ENCODE measurements around the gene PDRG1.

PDRG1 gene

DNA sequence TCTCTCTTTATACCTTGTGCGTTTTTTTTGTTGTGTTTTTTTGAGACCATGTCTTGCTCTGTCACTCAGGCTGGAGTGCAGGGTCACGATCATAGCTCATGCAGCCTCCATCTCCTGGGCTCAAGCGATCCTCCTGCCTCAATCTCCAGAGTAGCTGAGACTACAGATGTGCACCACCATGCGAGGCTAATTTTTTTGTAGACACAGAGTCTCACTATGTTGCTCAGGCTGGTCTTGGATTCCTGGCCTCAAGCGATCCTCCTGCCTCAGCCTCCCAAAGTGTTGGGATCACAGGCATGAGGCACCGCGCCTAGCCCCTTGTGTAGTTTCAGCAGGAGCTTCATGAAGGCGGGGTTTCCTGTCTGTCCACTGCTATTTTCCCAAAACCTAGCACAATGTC is 27.3 kb downstream of the PDRG1 start:
- TF ChIP-seq, protein P1, sequence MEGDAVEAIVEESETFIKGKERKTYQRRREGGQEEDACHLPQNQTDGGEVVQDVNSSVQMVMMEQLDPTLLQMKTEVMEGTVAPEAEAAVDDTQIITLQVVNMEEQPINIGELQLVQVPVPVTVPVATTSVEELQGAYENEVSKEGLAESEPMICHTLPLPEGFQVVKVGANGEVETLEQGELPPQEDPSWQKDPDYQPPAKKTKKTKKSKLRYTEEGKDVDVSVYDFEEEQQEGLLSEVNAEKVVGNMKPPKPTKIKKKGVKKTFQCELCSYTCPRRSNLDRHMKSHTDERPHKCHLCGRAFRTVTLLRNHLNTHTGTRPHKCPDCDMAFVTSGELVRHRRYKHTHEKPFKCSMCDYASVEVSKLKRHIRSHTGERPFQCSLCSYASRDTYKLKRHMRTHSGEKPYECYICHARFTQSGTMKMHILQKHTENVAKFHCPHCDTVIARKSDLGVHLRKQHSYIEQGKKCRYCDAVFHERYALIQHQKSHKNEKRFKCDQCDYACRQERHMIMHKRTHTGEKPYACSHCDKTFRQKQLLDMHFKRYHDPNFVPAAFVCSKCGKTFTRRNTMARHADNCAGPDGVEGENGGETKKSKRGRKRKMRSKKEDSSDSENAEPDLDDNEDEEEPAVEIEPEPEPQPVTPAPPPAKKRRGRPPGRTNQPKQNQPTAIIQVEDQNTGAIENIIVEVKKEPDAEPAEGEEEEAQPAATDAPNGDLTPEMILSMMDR (IDR thresholded peaks at IDR 0.05; ENCODE audit: low read length) = no peak
- no peak for TF ChIP-seq EZH2 (IDR thresholded peaks at IDR 0.05; ENCODE audit: borderline replicate concordance, low read length)
- no peaks in the 10 kb centered on the region for H3K27me3 ChIP-seq (ENCODE audit: insufficient read depth, low read length)
- no peak overlapping the region for H3K4me3 ChIP-seq (ENCODE audit: low read depth, low read length, poor library complexity, severe bottlenecking)
- H3K79me2 ChIP-seq (ENCODE audit: insufficient read depth, low read length) = no peaks in the 10 kb centered on the region
- no peaks in the 10 kb centered on the region for H3F3A ChIP-seq (ENCODE audit: insufficient read depth, low read length)
- no peaks in the 10 kb centered on the region for H3K36me3 ChIP-seq (ENCODE audit: insufficient read depth, low read length)
- H3K9me2 ChIP-seq (ENCODE audit: low read depth, low read length) = no peaks in the 10 kb centered on the region
- H3K9me3 ChIP-seq (ENCODE audit: low read length) = no peaks in the 10 kb centered on the region
- no peak overlapping the region for H3K27ac ChIP-seq (ENCODE audit: low read depth, low read length, poor library complexity, severe bottlenecking)
- H3K9ac ChIP-seq (ENCODE audit: low read length) = no peak overlapping the region
- no peak overlapping the region for H2AFZ ChIP-seq (ENCODE audit: low read length)
- H3K4me2 ChIP-seq (ENCODE audit: low read length) = no peak overlapping the region
- H3K4me1 ChIP-seq (ENCODE audit: insufficient read depth, low read length, severe bottlenecking) = no peaks in the 10 kb centered on the region
- no peaks in the 10 kb centered on the region for H4K20me1 ChIP-seq (ENCODE audit: insufficient read depth, low read length)

DNA sequence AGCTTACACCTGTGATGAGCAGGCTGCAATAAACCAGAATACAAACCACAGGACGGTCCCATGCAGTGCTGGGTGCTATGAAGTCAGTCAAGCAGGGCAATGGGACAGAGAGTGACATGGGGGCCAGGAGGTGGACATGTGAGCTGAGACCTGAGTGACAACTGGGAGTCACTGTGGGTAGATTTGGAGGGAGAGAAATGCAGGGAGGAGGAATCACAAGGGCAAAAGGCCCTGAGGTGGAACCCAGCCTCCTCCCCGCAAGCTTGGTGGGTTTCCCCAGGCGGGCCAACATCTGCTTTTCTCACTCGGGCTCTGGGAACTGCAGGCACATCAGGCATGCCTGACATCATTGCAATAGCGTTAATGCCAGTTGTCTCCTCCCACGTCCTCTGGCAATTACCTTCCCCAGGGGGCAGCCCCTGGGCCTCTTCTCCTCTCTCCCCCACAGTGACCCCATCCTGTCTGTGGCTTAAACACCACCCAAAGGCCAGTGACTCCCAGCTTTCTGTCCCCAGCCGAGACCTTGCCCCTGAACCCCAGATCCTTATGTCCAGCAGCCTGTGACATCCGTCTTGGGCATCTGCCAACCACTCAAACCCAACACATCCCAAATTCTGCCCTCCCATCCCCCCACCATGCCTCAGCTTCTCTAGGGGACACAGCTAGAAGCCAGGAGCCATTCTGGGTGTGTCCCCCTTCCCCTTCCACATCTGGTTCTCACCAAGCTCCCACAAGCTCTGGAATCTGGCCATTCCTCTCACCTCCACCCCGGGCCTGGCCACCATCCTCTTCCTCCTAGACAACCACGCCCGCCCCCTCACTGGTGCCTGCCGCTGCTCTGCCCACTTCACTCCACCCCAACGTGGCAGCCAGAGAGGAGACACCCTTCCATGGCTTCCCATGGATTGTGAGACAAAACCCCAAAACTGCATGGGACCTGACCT is 28.2 kb downstream of the PDRG1 start:
- Histone ChIP-seq H3F3A (ENCODE audit: insufficient read depth, low read length) (no peaks in the 10 kb centered on the region), H3K9ac (ENCODE audit: low read length) (no peak overlapping the region), H3K9me2 (ENCODE audit: low read depth, low read length) (no peaks in the 10 kb centered on the region), H2AFZ (ENCODE audit: low read length) (no peak overlapping the region), H3K4me2 (ENCODE audit: low read length) (no peak overlapping the region), H3K4me1 (ENCODE audit: insufficient read depth, low read length, severe bottlenecking) (no peaks in the 10 kb centered on the region), H3K9me3 (ENCODE audit: low read length) (no peaks in the 10 kb centered on the region), H3K79me2 (ENCODE audit: insufficient read depth, low read length) (no peaks in the 10 kb centered on the region), H3K27me3 (ENCODE audit: insufficient read depth, low read length) (no peaks in the 10 kb centered on the region), H3K27ac (ENCODE audit: low read depth, low read length, poor library complexity, severe bottlenecking) (no peak overlapping the region), H4K20me1 (ENCODE audit: insufficient read depth, low read length) (no peaks in the 10 kb centered on the region), H3K4me3 (ENCODE audit: low read depth, low read length, poor library complexity, severe bottlenecking) (no peak overlapping the region), H3K36me3 (ENCODE audit: insufficient read depth, low read length) (no peaks in the 10 kb centered on the region)
- TF ChIP-seq, protein P1 (IDR thresholded peaks at IDR 0.05; ENCODE audit: low read length) = no peak

DNA sequence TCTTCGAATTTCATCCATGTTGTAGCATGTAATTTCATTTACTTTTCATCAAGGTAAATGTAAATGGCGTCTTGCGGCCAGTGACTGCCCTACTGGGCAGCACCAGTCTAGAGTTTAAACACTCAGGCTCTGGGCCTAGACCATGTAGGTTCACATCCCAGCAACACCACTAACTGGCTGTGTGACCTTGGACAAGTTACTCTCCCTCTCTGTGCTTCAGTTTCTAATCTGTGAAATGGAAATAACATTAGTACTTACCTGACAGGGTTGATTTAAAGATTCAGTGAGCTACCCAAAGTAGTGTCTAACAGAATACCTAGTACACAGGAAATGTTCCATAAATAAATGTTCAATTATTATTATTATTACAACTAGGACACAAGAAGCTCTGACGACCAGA is 29.3 kb downstream of the PDRG1 start:
- H3K4me2 ChIP-seq (ENCODE audit: low read length) = no peak overlapping the region
- H2AFZ ChIP-seq (ENCODE audit: low read length) = no peak overlapping the region
- no peak overlapping the region for H3K4me3 ChIP-seq (ENCODE audit: low read depth, low read length, poor library complexity, severe bottlenecking)
- H3K36me3 ChIP-seq (ENCODE audit: insufficient read depth, low read length) = no peaks in the 10 kb centered on the region
- H3F3A ChIP-seq (ENCODE audit: insufficient read depth, low read length) = no peaks in the 10 kb centered on the region
- H3K79me2 ChIP-seq (ENCODE audit: insufficient read depth, low read length) = no peaks in the 10 kb centered on the region
- H3K27me3 ChIP-seq (ENCODE audit: insufficient read depth, low read length) = no peaks in the 10 kb centered on the region
- TF ChIP-seq, protein P1 (IDR thresholded peaks at IDR 0.05; ENCODE audit: low read length) = no peak
- no peak for TF ChIP-seq EZH2 (IDR thresholded peaks at IDR 0.05; ENCODE audit: borderline replicate concordance, low read length)
- H4K20me1 ChIP-seq (ENCODE audit: insufficient read depth, low read length) = no peaks in the 10 kb centered on the region
- H3K27ac ChIP-seq (ENCODE audit: low read depth, low read length, poor library complexity, severe bottlenecking) = no peak overlapping the region
- no peak overlapping the region for H3K9ac ChIP-seq (ENCODE audit: low read length)
- no peaks in the 10 kb centered on the region for H3K4me1 ChIP-seq (ENCODE audit: insufficient read depth, low read length, severe bottlenecking)
- H3K9me2 ChIP-seq (ENCODE audit: low read depth, low read length) = no peaks in the 10 kb centered on the region
- H3K9me3 ChIP-seq (ENCODE audit: low read length) = no peaks in the 10 kb centered on the region

All from OCI-LY1 (cell line).